IMR-90 (cell line): ENCODE measurements around the gene MRPL44. TPM values are rescaled to one million over a fixed set of nuclear protein-coding genes. Genes with fewer than 3 reads are reported as not detected.

Source experiments
- ATAC-seq: fragments of 200-7000 bp; cut with Tn5 transposase; 2 replicates; pipeline ENCODE4 v1.9.1; 2020; ENCODE audit warnings: low read depth, mild to moderate bottlenecking, moderate library complexity
- BruUV-seq: library from RNA; stranded (reverse); fragments of 400-500 nt; replicated peaks from 2 replicates; lab custom pipeline; 2021; lab: Mats Ljungman, UMichigan
- CTCF ChIA-PET: fragments of 300-600 bp; formaldehyde crosslinking; extraction: SDS; loops from one replicate; lab custom pipeline; 2021; ENCODE audit warnings: antibody characterized with exemption; lab: Yijun Ruan, JAX
- POLR2A ChIA-PET: fragments of 300-600 bp; sonication (Branson Sonifier 250); formaldehyde crosslinking; loops from one replicate; lab custom pipeline; 2022; ENCODE audit warnings: antibody characterized with exemption; ENCODE audit not compliant: unreplicated experiment; lab: Charles Lee
- DNase-seq: peaks from one replicate; pipeline ENCODE4 v3.0.0; 2013
- H2AFZ ChIP-seq: replicated peaks from 2 replicates; pipeline ENCODE3; 2013; ENCODE audit warnings: low read length, mild to moderate bottlenecking; ENCODE audit not compliant: poor library complexity
- H2AK5ac ChIP-seq: 2 replicates; pipeline ENCODE4 v1.6.1; 2013; ENCODE audit warnings: low read depth, low read length, inconsistent platforms
- H2AK9ac ChIP-seq: replicated peaks from 2 replicates; pipeline ENCODE3; 2013; ENCODE audit warnings: mild to moderate bottlenecking, low read depth, low read length, moderate library complexity; ENCODE audit not compliant: poor library complexity
- H2BK120ac ChIP-seq: 2 replicates; pipeline ENCODE4 v1.6.1; 2013; ENCODE audit warnings: low read depth, low read length, inconsistent platforms
- H2BK15ac ChIP-seq: 3 replicates; pipeline ENCODE4 v1.6.1; 2013; ENCODE audit warnings: low read depth, low read length, inconsistent platforms
- H2BK20ac ChIP-seq: 2 replicates; pipeline ENCODE4 v1.6.1; 2013; ENCODE audit warnings: low read depth, mild to moderate bottlenecking, inconsistent platforms, low read length, moderate library complexity
- H2BK5ac ChIP-seq: 2 replicates; pipeline ENCODE4 v1.6.1; 2013; ENCODE audit warnings: mild to moderate bottlenecking, low read depth, low read length, inconsistent platforms; ENCODE audit not compliant: poor library complexity, severe bottlenecking
- H3K14ac ChIP-seq: replicated peaks from 2 replicates; pipeline ENCODE4 v1.6.1; 2013; ENCODE audit warnings: low read depth, low read length, inconsistent platforms
- H3K18ac ChIP-seq: 2 replicates; pipeline ENCODE4 v1.6.1; 2013; ENCODE audit warnings: low read depth, low read length, control low read depth
- H3K23ac ChIP-seq: 2 replicates; pipeline ENCODE4 v1.6.1; 2013; ENCODE audit warnings: low read depth, low read length, inconsistent platforms
- H3K27ac ChIP-seq: 2 replicates; pipeline ENCODE4 v1.5.1; 2013; ENCODE audit warnings: mild to moderate bottlenecking, control low read depth, low read length; ENCODE audit not compliant: insufficient read depth
- H3K27me3 ChIP-seq: 2 replicates; pipeline ENCODE4 v1.6.1; 2013; ENCODE audit warnings: low read length; ENCODE audit not compliant: control insufficient read depth, insufficient read depth
- H3K36me3 ChIP-seq: 2 replicates; pipeline ENCODE4 v1.6.1; 2013; ENCODE audit warnings: low read length, mixed read lengths; ENCODE audit not compliant: control insufficient read depth, insufficient read depth
- H3K4ac ChIP-seq: 2 replicates; pipeline ENCODE4 v1.6.1; 2013; ENCODE audit warnings: low read depth, low read length, inconsistent platforms
- H3K4me1 ChIP-seq: 2 replicates; pipeline ENCODE4 v1.6.1; 2013; ENCODE audit warnings: low read length, mixed read lengths; ENCODE audit not compliant: control insufficient read depth, insufficient read depth
- H3K4me2 ChIP-seq: 2 replicates; pipeline ENCODE4 v1.6.1; 2013; ENCODE audit warnings: low read depth, mild to moderate bottlenecking, control low read depth, low read length, moderate library complexity
- H3K4me3 ChIP-seq: 2 replicates; pipeline ENCODE4 v1.5.1; 2013; ENCODE audit warnings: low read depth, mild to moderate bottlenecking, control low read depth, low read length, moderate library complexity; ENCODE audit not compliant: insufficient read depth
- H3K56ac ChIP-seq: 2 replicates; pipeline ENCODE4 v1.6.1; 2013; ENCODE audit warnings: low read length, inconsistent platforms; ENCODE audit not compliant: insufficient read depth; ENCODE audit errors: extremely low read depth
- H3K79me1 ChIP-seq, 2 experiments: 2 replicates each; pipeline ENCODE4 v1.6.1; 2013; ENCODE audit warnings: low read length in 2 of 2, inconsistent platforms in 1 of 2, low read depth in 1 of 2
- H3K9ac ChIP-seq: 2 replicates; pipeline ENCODE4 v1.6.1; 2013; ENCODE audit warnings: low read depth, low read length, control low read depth
- H3K9me1 ChIP-seq: 2 replicates; pipeline ENCODE4 v1.6.1; 2013; ENCODE audit warnings: low read length, inconsistent platforms; ENCODE audit not compliant: insufficient read depth
- H3K9me3 ChIP-seq: 2 replicates; pipeline ENCODE4 v1.6.1; 2013; ENCODE audit warnings: low read length; ENCODE audit not compliant: control insufficient read depth, insufficient read depth
- H4K20me1 ChIP-seq: 2 replicates; pipeline ENCODE4 v1.6.1; 2013; ENCODE audit warnings: low read length, inconsistent platforms; ENCODE audit not compliant: insufficient read depth
- H4K5ac ChIP-seq: 2 replicates; pipeline ENCODE4 v1.6.1; 2013; ENCODE audit warnings: mild to moderate bottlenecking, low read depth, low read length, control low read depth
- H4K8ac ChIP-seq, 2 experiments: 2 replicates each; pipeline ENCODE4 v1.6.1; 2013; ENCODE audit warnings: low read depth in 2 of 2, low read length in 2 of 2, control low read depth in 1 of 2, inconsistent platforms in 1 of 2
- H4K91ac ChIP-seq: 2 replicates; pipeline ENCODE4 v1.6.1; 2013; ENCODE audit warnings: low read depth, low read length, inconsistent platforms; ENCODE audit not compliant: insufficient read depth
- CEBPB ChIP-seq: IDR thresholded peaks from 2 replicates; pipeline ENCODE4 v1.6.1; 2012; ENCODE audit warnings: low read depth, low read length, improper control_type of control experiment
- NFE2L2 ChIP-seq: fragments of 150-350 bp; IDR thresholded peaks from 2 replicates; pipeline ENCODE4 v1.6.1; 2016; ENCODE audit warnings: low read depth, mild to moderate bottlenecking, low read length
- RAD21 ChIP-seq: IDR thresholded peaks from 2 replicates; pipeline ENCODE4 v1.6.1; 2012; ENCODE audit warnings: low read length, improper control_type of control experiment
- WGBS, 2 experiments: methylation state at CpG; one replicate each; pipeline versions ENCODE4 v1.1.5 to v1.1.7; 2013; ENCODE audit warnings: missing lambda C conversion rate in 2 of 2; ENCODE audit not compliant: insufficient read length in 1 of 2; ENCODE audit errors: extremely low coverage in 2 of 2; 5-methylcytosine and 5-hydroxymethylcytosine counted together
- dilution Hi-C: fragments of 300-500 bp; cut with HindIII; formaldehyde crosslinking; loops from one replicate; pipeline ENCODE4 v1.14.3; 2018; ENCODE audit warnings: low sequenced_read_pairs; ENCODE audit not compliant: unreplicated experiment
- in situ Hi-C: fragments of 300-500 bp; cut with MboI; formaldehyde crosslinking; loops from 3 replicates; pipeline ENCODE4 v1.14.3; 2019; ENCODE audit warnings: low sequenced_read_pairs, inconsistent platforms, mixed read lengths
- intact Hi-C: fragments of 100-400 bp; cut with micrococcal nuclease; formaldehyde crosslinking; loops from 2 replicates; pipeline ENCODE4 v1.10.0; 2022
- polyA plus RNA-seq, 3 experiments: library from polyadenylated mRNA; depleted of rRNA; stranded (reverse); fragments of >200 nt; gene quantifications; 2 replicates each; pipeline ENCODE4 v1.2.3, GENCODE V29; 2012; ENCODE audit warnings: low replicate concordance in 1 of 3
- total RNA-seq: library from RNA; depleted of rRNA; stranded (reverse); fragments of >200 nt; gene quantifications from 2 replicates; pipeline ENCODE4 v1.2.3, GENCODE V29; 2012
- TF ChIP-seq, protein P1 (sequence below): fragments of 150-350 bp; IDR thresholded peaks from 2 replicates; pipeline ENCODE4 v1.6.1; 2017; ENCODE audit warnings: mild to moderate bottlenecking, antibody characterized with exemption, low read length, low read depth

Gene MRPL44
- total and polyA plus RNA-seq, 2 of the 4 experiments (the other 2 are of a cell fraction): 18.6 to 20.1 TPM

DNA sequence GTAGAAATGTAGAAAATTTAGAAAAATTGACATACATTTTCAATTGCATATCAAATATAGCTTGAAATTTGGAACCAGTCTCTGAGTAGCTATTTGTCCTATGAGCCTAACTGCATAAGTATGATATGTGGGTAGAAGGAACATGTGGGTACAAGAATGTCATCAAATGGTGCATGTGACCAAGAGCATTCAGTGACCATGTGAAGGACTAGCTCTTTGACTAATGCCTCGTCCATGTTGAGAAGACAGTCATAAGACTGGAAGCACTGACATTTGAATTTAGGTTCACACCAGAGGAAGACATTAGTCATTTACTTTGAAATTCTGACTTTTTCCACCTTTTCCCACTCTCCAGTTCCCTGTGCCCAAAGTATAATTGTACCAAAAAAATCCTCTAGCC is 12.6 kb downstream of the MRPL44 start:
- peak; percentile 38 for ATAC-seq
- no peaks in the 10 kb centered on the region for H3K27me3 ChIP-seq
- H3K27ac ChIP-seq: no peak overlapping the region
- no peak overlapping the region for H3K4me3 ChIP-seq
- H3K4me2 ChIP-seq: no peak overlapping the region
- no peak overlapping the region for H4K8ac ChIP-seq
- H3K18ac ChIP-seq: no peak overlapping the region
- no peak overlapping the region for H4K5ac ChIP-seq
- H2AK5ac ChIP-seq: no peak overlapping the region
- TF ChIP-seq RAD21 (no peak), NFE2L2 (no peak), CEBPB (no peak)
- TF ChIP-seq, protein P1, sequence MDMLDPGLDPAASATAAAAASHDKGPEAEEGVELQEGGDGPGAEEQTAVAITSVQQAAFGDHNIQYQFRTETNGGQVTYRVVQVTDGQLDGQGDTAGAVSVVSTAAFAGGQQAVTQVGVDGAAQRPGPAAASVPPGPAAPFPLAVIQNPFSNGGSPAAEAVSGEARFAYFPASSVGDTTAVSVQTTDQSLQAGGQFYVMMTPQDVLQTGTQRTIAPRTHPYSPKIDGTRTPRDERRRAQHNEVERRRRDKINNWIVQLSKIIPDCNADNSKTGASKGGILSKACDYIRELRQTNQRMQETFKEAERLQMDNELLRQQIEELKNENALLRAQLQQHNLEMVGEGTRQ: peak; percentile 56
- DNase-seq: peak; percentile 12
- no peak overlapping the region for H3K56ac ChIP-seq
- no peak overlapping the region for H2AFZ ChIP-seq
- ChIA-PET CTCF (interaction anchor here (0.5 to 2.8 kb wide), 13 partner anchors 9 to 400 kb away, joined by 3 to 33 read pairs (median 4); no protein-coding TSS in a partner anchor), POLR2A (interaction anchor here (0.7 kb wide), 2 partner anchors 310 to 315 kb away, joined by 3 read pairs; no protein-coding TSS in a partner anchor)
- no peak overlapping the region for H2BK20ac ChIP-seq
- H3K14ac ChIP-seq: no peak overlapping the region
- H2BK120ac ChIP-seq: no peak overlapping the region
- BruUV-seq: no TSS peak
- no peak overlapping the region for H3K9ac ChIP-seq
- no peaks in the 10 kb centered on the region for H3K4me1 ChIP-seq
- H2AK9ac ChIP-seq: no peak overlapping the region
- no peaks in the 10 kb centered on the region for H3K9me3 ChIP-seq
- dilution Hi-C loops: no loop called here
- no peak overlapping the region for H2BK5ac ChIP-seq
- peaks cover 13% of the 10 kb centered on the region for H3K36me3 ChIP-seq
- H3K4ac ChIP-seq: no peak overlapping the region
- H2BK15ac ChIP-seq: no peak overlapping the region
- no peaks in the 10 kb centered on the region for H3K9me1 ChIP-seq
- H4K20me1 ChIP-seq: no peaks in the 10 kb centered on the region
- intact Hi-C loops: loop anchor here (1.0 to 5.0 kb wide), 7 partner anchors 23 to 807 kb away; partner anchors contain the start of gene SERPINE2
- in situ Hi-C loops: no loop called here
- no peak overlapping the region for H4K91ac ChIP-seq
- WGBS, 2 experiments: 80% methylated on average over 1 of the region's 1 CpG; no CpG with 5 or more reads in 1 of the 2 experiments
- H3K79me1 ChIP-seq: peaks cover 0 to 3% of the 10 kb centered on the region in 2 experiments; a peak in 1 of 4 replicates
- no peak overlapping the region for H3K23ac ChIP-seq
